ENCODE measurements around the gene TMC1.

The TMC1 gene

DNA sequence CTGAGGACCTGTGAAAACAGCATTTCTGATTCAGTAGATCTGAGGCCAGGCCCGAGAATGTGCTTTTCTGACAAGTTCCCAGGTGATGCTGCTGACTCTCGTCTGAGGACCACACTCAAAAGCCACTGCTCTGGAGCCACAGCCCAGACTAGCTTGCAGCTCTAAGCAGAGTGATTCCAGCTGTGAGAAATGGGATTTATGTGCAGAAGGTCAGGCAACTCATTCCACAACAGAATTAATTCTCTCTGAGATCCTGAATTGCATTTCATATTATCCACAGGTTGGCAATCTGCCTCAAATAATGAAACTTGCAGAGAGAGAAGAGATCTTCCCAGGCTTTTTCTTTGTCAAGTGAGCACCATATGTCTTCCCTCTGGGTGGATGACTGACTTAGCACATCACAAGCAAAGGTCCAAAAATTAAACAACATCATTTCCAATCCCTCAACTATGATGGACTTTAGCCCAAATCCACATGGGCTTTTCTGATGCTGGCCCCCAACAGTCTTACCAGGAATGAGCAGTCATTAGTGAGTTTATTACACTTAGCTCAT is 291.2 kb downstream of the TMC1 start:
- Mint-ChIP-seq H3K27me3 (no peaks in the 10 kb centered on the region), H3K36me3 (no peaks in the 10 kb centered on the region), H3K9me3 (no peaks in the 10 kb centered on the region), H3K4me3 (no peak overlapping the region), H3K4me1 (no peaks in the 10 kb centered on the region), H3K27ac (no peak overlapping the region)
- CTCF ChIA-PET: interaction anchor here (0.5 to 1.7 kb wide), 3 partner anchors 10 to 855 kb away, joined by 3 to 5 read pairs (median 3); no protein-coding TSS in a partner anchor
- DNase-seq: no peak

DNA sequence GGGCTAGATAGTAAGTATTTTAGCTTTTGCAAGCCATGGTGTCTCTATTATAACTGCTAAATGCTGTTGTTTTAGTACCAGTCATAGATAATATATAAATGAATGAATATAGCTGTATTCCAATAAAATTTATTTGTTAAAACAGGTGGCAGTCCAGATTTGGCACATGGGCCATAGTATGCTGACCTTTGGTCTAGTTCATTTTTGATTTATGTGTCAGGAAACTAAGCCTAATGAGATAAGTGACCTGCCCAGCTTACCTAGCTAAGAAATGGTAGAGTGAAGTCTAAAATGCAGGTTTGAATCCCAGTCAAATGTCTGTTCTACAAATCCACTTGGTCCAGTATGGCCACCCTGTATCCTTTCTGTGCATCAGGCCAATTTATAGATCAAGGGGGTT is 292.1 kb downstream of the TMC1 start:
- Mint-ChIP-seq H3K27me3 (no peaks in the 10 kb centered on the region), H3K4me1 (no peaks in the 10 kb centered on the region), H3K4me3 (no peak overlapping the region), H3K9me3 (no peaks in the 10 kb centered on the region), H3K27ac (no peak overlapping the region), H3K36me3 (no peaks in the 10 kb centered on the region)
- CTCF ChIA-PET: interaction anchor here (1.3 to 1.7 kb wide), 2 partner anchors 9 to 530 kb away, joined by 3 to 5 read pairs; no protein-coding TSS in a partner anchor
- no peak for DNase-seq

DNA sequence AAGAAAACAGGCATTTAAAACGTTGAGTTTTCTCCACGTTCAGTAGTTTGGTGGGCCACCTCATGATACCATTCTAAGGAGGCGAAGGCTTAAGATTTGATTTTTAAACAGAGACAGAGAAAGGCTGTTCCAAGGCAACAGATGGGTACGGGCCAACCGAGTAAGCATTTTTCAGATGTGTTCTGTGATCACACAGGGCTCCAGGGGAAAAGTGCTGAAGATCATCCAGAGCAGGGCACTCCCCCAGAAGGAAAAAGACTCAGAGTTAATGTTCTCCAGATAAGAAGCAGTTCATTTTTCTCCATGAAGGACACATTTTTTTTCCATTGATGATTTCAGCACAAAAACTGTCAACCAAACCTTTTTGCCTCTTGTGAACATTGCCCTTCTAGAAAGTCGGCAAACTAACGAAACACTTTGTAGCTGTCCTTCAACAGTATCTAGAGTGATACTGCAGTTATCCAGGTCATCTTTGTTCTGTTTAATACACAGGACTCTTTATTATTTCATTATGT is 292.7 kb downstream of the TMC1 start:
- H3K27ac Mint-ChIP-seq: no peak overlapping the region
- H3K9me3 Mint-ChIP-seq: no peaks in the 10 kb centered on the region
- no peaks in the 10 kb centered on the region for H3K4me1 Mint-ChIP-seq
- no peak overlapping the region for H3K4me3 Mint-ChIP-seq
- no peaks in the 10 kb centered on the region for H3K27me3 Mint-ChIP-seq
- no peaks in the 10 kb centered on the region for H3K36me3 Mint-ChIP-seq
- no peak for DNase-seq
- CTCF ChIA-PET: interaction anchor here (1.7 kb wide), 1 partner anchor 531 kb away, joined by 3 read pairs; no protein-coding TSS in a partner anchor

DNA sequence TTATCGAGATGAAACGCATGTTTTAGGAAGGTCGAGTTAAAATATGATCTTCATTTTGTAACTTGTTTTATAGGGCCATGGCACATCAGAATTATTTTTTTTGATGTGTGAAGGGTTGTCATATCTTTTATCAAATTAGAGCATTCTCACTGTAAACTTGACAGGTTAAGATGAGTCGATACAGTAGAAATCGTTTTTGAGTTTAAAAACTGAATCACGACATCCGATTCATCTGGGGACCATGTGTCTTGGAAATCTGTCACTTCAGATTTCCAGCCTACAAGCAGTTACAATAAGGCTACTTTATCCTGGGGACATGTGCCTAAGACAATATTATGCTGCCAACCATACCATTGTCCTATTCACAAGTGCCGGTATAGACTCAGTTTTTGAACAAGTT is 295.3 kb downstream of the TMC1 start:
- Mint-ChIP-seq H3K4me1 (no peaks in the 10 kb centered on the region), H3K27me3 (no peaks in the 10 kb centered on the region), H3K4me3 (no peak overlapping the region), H3K36me3 (no peaks in the 10 kb centered on the region), H3K27ac (no peak overlapping the region), H3K9me3 (no peaks in the 10 kb centered on the region)
- DNase-seq: no peak
- CTCF ChIA-PET: no interaction called here

DNA sequence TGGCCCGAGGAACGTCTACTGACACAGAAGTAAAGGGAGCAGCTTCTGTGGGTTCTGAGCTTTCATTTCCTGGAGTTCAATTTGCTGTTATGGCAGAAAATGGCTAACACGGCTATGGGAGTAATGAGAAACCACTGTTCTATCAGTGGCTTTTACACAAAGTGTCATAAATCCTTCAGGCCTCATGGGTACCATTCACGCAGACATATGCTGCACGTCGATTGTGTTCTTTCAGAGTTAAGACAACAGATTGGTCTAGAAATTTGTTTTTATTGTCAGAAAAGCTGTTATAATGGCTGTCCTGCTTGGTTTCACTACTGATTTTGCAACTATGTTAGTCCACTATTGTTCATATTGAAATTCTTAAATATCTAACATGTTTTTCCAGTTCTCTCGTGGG is 296.0 kb downstream of the TMC1 start:
- no peaks in the 10 kb centered on the region for H3K27me3 Mint-ChIP-seq
- no peak for DNase-seq
- H3K9me3 Mint-ChIP-seq: no peaks in the 10 kb centered on the region
- CTCF ChIA-PET: no interaction called here
- H3K4me3 Mint-ChIP-seq: no peak overlapping the region
- H3K4me1 Mint-ChIP-seq: no peaks in the 10 kb centered on the region
- H3K36me3 Mint-ChIP-seq: no peaks in the 10 kb centered on the region
- H3K27ac Mint-ChIP-seq: no peak overlapping the region

DNA sequence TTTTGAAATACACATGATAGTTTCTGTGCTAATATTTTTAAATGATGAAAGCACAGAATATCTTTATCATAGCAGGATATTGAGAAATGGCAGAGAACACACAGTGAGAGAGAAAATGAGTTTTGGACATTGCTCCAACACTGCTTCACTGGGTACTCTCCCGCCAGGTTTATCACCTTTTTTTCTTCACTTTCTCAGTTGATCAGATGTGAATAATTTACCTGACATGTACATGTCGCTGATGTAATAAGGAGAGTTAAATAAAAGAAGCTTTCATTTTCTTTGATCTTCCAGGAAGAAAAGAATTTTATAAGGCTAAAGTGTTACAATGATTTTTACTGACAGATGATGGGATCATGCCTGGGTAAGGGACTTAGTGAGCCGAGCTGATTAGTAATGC is 297.0 kb downstream of the TMC1 start:
- DNase-seq: no peak
- Mint-ChIP-seq H3K27me3 (no peaks in the 10 kb centered on the region), H3K4me3 (no peak overlapping the region), H3K4me1 (no peaks in the 10 kb centered on the region), H3K27ac (no peak overlapping the region), H3K36me3 (no peaks in the 10 kb centered on the region), H3K9me3 (no peaks in the 10 kb centered on the region)
- CTCF ChIA-PET: no interaction called here

DNA sequence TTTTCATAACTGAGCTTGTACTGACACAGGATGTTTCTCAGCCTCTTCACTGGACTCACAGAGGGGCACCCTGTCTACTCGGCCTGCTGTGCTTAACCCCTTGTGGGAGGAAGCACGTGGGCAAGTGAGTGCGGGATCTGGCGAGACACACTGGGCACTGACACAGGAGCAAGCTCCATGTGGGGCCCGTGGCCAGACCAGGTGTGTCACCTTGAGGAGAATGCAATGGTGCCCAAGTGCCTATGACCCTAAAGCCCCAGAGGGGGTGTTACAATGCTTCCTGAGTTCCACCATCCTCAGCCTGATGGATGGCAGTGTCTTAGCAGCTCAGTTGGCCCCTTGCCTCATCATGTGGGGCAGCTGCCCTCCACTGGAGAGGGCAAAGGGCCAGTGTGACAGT is 302.6 kb downstream of the TMC1 start:
- Mint-ChIP-seq H3K36me3 (no peaks in the 10 kb centered on the region), H3K27me3 (peaks cover 4% of the 10 kb centered on the region), H3K4me1 (no peaks in the 10 kb centered on the region), H3K4me3 (no peak overlapping the region), H3K9me3 (no peaks in the 10 kb centered on the region), H3K27ac (no peak overlapping the region)
- DNase-seq: no peak
- CTCF ChIA-PET: interaction anchor here (4.4 kb wide), 1 partner anchor 543 kb away, joined by 50 read pairs; no protein-coding TSS in a partner anchor

DNA sequence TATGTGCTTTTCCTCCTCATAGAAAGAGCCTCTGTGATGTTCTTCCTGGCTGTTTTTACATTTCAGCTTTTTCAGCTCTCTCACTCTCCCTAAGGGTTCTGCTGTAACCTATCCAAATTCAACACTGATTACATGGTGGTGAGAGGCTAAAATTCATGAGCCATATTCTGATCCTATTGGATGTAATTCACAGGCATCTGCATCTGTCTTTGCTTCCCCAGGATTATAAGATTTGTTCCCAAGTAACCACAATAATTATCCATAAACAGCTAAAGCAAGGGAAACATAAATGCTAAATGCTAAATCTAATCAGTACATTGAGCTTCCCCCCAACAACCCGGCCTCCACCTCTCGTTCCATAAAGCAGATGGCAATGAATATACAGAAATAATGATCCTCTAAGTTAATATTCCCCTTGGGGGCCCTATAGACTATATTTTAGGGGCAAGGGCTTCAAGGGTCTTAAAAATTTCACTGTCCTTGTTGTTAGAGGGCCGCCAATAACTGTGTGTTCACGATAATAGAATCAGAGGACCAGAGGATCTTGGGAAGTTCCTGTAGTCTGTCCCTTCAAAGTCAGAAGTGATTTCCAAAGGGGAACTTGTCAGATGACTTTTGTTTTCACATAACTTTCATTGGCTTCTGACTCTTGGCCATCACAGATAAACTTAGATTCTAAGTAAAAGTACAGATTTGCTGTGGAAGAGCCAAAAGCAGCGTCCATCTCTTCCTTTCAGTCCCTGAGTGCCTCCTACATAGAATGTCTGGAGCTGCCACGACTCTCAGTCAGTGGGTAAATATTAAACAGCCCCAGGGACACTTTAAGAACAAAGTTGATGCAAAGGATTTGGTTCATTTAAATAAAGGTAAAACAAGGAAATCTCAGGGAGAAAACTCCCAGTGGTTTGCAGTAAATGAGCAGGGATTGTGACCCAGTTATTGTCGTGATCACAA is 305.9 kb downstream of the TMC1 start:
- H3K4me3 Mint-ChIP-seq: no peak overlapping the region
- no peak overlapping the region for H3K27ac Mint-ChIP-seq
- no peak for DNase-seq
- CTCF ChIA-PET: no interaction called here
- H3K36me3 Mint-ChIP-seq: no peaks in the 10 kb centered on the region
- no peaks in the 10 kb centered on the region for H3K9me3 Mint-ChIP-seq
- H3K4me1 Mint-ChIP-seq: no peaks in the 10 kb centered on the region
- H3K27me3 Mint-ChIP-seq: peaks cover 4% of the 10 kb centered on the region

DNA sequence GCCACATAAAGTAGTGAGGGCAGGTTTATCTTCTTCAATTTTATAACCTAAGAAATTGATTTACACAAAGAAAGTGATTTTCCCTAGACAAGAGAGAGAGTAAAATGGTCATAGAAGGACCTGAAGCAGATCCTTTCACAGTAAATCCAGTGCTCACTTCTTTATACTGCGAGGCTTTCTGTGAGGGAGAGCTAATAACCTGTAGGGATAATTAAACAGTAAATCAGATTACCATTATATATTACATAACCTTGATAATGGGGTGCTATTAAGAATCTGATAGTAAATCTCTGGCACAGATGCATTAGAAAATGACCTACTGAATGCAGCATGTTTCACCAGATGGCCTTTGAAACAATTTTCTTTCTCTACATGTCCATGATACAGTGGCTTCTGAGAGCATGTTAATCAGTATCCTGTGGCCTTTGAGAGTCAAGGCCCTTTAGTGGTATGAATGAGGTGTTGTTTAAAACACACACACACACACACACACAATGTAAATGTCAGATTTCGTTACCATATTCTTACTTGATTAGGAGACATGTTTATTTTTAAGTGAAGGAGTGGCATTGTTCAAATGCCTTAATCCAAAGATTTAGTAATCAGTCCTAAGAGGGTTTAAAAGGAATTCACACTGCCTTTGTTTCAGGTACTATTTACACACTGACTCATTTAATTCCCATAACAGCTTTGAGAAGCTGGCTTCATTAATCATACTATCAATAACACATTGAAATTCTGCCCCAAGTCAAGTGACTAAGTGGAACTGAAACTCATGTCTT is 306.7 kb downstream of the TMC1 start:
- Mint-ChIP-seq H3K4me3 (no peak overlapping the region), H3K27ac (no peak overlapping the region), H3K27me3 (peaks cover 4% of the 10 kb centered on the region), H3K36me3 (no peaks in the 10 kb centered on the region), H3K9me3 (no peaks in the 10 kb centered on the region), H3K4me1 (no peaks in the 10 kb centered on the region)
- no peak for DNase-seq
- CTCF ChIA-PET: no interaction called here

DNA sequence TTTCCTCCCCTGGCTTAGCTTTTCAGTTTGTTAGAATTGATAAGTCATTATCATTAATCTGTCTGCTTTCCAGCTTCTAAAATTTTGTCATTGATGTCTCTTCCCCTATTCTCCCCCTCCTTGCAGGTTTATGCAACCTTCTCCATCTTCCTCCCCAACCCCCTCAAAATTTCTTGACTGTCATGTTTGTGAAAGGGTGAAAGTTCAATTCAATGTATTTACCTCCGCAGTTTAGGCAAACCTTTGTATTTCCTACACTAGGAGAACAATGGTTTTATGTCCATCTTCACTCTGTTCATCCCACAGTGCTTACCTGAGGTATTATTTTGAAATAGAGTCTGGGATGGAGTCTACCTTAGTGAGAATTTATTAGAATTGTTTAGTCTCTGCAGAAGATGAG is 313.6 kb downstream of the TMC1 start:
- no peaks in the 10 kb centered on the region for H3K9me3 Mint-ChIP-seq
- CTCF ChIA-PET: no interaction called here
- no peaks in the 10 kb centered on the region for H3K4me1 Mint-ChIP-seq
- H3K27me3 Mint-ChIP-seq: peaks cover 4% of the 10 kb centered on the region
- DNase-seq: no peak
- no peak overlapping the region for H3K4me3 Mint-ChIP-seq
- no peaks in the 10 kb centered on the region for H3K36me3 Mint-ChIP-seq
- H3K27ac Mint-ChIP-seq: no peak overlapping the region

DNA sequence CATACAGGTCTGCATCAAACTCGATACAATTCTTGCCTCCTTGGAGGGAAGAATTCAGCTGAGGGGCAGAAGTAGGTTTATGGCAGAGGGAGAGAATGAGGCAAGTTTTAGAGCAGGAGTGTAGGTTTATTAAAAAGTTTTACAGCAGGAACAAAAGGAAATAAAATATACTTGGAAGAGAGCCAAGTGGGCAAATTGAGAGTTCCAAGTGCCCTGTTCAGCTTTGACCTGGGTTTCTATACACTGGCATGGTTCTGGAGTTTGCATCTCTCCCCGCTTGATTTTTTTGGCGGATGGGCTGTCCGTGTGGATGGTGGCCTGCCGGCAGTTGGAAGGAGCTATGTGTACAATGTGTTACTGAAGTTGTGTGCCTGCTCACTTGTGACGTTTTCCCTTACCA is 315.4 kb downstream of the TMC1 start:
- Mint-ChIP-seq H3K4me3 (no peak overlapping the region), H3K36me3 (no peaks in the 10 kb centered on the region), H3K4me1 (no peaks in the 10 kb centered on the region), H3K27me3 (peaks cover 4% of the 10 kb centered on the region), H3K27ac (no peak overlapping the region), H3K9me3 (no peaks in the 10 kb centered on the region)
- no peak for DNase-seq
- CTCF ChIA-PET: no interaction called here

DNA sequence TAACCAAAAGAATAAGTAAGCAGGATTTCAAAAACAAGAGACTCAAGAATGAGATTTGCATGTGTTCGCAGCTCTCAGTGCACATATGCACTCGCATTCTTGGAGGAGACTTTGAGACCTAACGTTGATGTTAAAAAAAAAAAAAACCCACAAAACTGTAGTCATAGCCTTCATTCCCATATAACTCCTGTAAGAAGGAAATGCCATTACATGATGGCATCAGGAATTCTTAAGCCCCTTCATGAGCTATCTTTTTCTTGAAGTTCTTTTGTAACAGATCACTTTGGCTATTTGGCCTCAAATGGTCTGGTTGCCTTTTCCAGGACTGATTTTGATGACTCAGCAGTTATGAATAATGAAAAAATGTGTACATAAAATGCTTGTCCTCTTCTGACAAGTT is 317.7 kb downstream of the TMC1 start:
- Mint-ChIP-seq H3K4me3 (no peak overlapping the region), H3K4me1 (no peaks in the 10 kb centered on the region), H3K27me3 (peaks cover 4% of the 10 kb centered on the region), H3K36me3 (no peaks in the 10 kb centered on the region), H3K27ac (no peak overlapping the region), H3K9me3 (no peaks in the 10 kb centered on the region)
- DNase-seq: no peak
- CTCF ChIA-PET: interaction anchor here (0.7 kb wide), 1 partner anchor 16 kb away, joined by 3 read pairs; no protein-coding TSS in a partner anchor

DNA sequence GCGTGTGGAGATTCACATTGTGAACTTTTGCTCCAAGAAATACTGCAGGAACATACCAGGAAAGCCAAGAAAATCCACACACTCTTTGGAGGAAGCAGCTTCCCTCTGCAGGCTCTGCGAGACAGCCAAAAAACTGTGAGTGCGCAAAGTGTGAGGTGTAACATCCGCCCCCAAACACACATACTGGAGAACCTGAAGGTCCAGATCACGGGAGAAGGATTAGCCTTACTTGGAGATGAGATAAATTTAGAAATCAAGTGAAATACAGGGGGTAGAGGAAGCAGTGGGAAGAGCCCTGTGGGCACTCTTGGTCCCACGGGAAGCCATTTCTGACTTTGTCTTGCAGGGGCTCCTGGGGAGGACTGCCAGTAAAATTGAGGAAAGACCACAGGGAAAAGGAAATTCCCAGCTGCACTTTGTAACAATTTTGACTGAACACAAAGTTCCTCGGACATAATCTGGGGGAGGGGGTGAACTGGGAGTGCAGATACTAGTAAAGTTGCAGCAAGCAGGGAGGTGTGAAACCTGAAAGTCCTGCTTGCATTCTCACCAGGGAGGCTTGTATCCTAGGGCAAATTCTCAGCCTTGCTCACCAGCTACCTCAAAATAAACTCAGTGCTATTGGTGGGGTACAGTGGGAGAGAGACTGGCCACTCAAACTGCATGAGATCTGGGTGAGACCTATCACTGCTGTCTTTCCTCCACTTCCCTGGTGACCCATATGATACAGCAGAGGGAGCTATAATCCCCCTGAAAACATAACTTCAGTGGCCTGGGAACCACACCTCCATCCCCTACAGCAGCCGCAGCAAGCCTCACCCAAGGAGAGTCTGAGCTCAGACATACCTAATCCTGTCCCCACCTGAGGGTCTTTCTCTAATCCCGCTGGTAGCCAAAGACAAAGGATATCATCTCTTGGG is 322.4 kb downstream of the TMC1 start:
- H3K4me3 Mint-ChIP-seq: no peak overlapping the region
- CTCF ChIA-PET: interaction anchor here (1.1 to 1.3 kb wide), 2 partner anchors 13 to 14 kb away, joined by 3 to 4 read pairs; no protein-coding TSS in a partner anchor
- H3K9me3 Mint-ChIP-seq: peaks cover 4% of the 10 kb centered on the region

More for the DNA sequence above, 322.4 kb downstream of the TMC1 start:
- Mint-ChIP-seq H3K4me1 (no peaks in the 10 kb centered on the region), H3K27me3 (no peaks in the 10 kb centered on the region), H3K27ac (no peak overlapping the region), H3K36me3 (no peaks in the 10 kb centered on the region)
- no peak for DNase-seq
